HEK293 (cell line): ENCODE measurements around the gene RPL23.

Source experiments
- CTCF ChIA-PET: fragments of 350-600 bp; formaldehyde crosslinking; extraction: SDS; loops from one replicate; lab custom pipeline; 2021; ENCODE audit warnings: antibody characterized with exemption; lab: Yijun Ruan, JAX
- POLR2A ChIA-PET: fragments of 300-600 bp; formaldehyde crosslinking; extraction: SDS; loops from one replicate; lab custom pipeline; 2020; ENCODE audit warnings: antibody characterized with exemption, inconsistent platforms; lab: Yijun Ruan, JAX
- H3K27ac ChIP-seq: fragments of 200-500 bp; sonication (Bioruptor generic); 2 replicates; pipeline ENCODE4 v1.5.1; 2014; ENCODE audit warnings: low read depth, low read length, control low read depth, inconsistent platforms; ENCODE audit errors: extremely low read depth
- H3K36me3 ChIP-seq, 2 experiments: fragments of 200-500 bp in 1 of 2; sonication (Bioruptor generic) in 1 of 2; 1 replicate in 1 of 2; 2 replicates in 1 of 2; pipeline ENCODE4 v1.5.1; 2014 to 2017; ENCODE audit warnings: inconsistent platforms in 2 of 2, low read length in 2 of 2; ENCODE audit not compliant: control insufficient read depth in 2 of 2, insufficient read depth in 1 of 2
- H3K4me1 ChIP-seq: fragments of 200-500 bp; sonication (Bioruptor generic); 2 replicates; pipeline ENCODE4 v1.5.1; 2014; ENCODE audit warnings: mild to moderate bottlenecking, low read length, inconsistent platforms; ENCODE audit not compliant: control insufficient read depth, insufficient read depth
- H3K4me3 ChIP-seq: 2 replicates; pipeline ENCODE4 v1.5.1; 2011; ENCODE audit warnings: low read depth, mild to moderate bottlenecking, control low read depth, low read length, moderate library complexity
- H3K9me3 ChIP-seq: fragments of 200-500 bp; sonication (Bioruptor generic); 2 replicates; pipeline ENCODE4 v1.5.1; 2014; ENCODE audit warnings: low read depth, low read length, inconsistent platforms; ENCODE audit not compliant: control insufficient read depth, insufficient read depth
- ATF2 ChIP-seq: fragments of 450-650 bp; formaldehyde crosslinking; IDR thresholded peaks from 2 replicates; pipeline ENCODE4 v1.5.1; 2016; ENCODE audit warnings: missing biosample characterization, missing genetic modification characterization, low read depth
- HOXC10 ChIP-seq: sonication (generic); formaldehyde crosslinking; IDR thresholded peaks from 2 replicates; pipeline ENCODE4 v1.8.1; 2023; ENCODE audit warnings: mild to moderate bottlenecking, missing genetic modification reagents
- HOXD13 ChIP-seq: sonication (generic); formaldehyde crosslinking; IDR thresholded peaks from 2 replicates; pipeline ENCODE4 v1.8.0; 2022; ENCODE audit warnings: missing genetic modification reagents, borderline replicate concordance
- KLF10 ChIP-seq: fragments of 450-650 bp; IDR thresholded peaks from 2 replicates; pipeline ENCODE4 v1.5.1; 2018; ENCODE audit warnings: missing biosample characterization, mild to moderate bottlenecking, missing genetic modification characterization
- KLF17 ChIP-seq: fragments of 450-650 bp; formaldehyde crosslinking; IDR thresholded peaks from 2 replicates; pipeline ENCODE4 v1.5.1; 2016; ENCODE audit warnings: missing biosample characterization, missing genetic modification characterization
- KLF9 ChIP-seq: fragments of 450-650 bp; formaldehyde crosslinking; IDR thresholded peaks from 2 replicates; pipeline ENCODE4 v1.5.1; 2016; ENCODE audit warnings: missing biosample characterization, missing genetic modification characterization, low read depth
- PRDM1 ChIP-seq: fragments of 450-650 bp; formaldehyde crosslinking; IDR thresholded peaks from 2 replicates; pipeline ENCODE4; 2016; ENCODE audit warnings: missing biosample characterization, missing genetic modification characterization
- RBAK ChIP-seq: fragments of 450-650 bp; formaldehyde crosslinking; IDR thresholded peaks from 2 replicates; pipeline ENCODE4 v1.5.1; 2016; ENCODE audit warnings: missing biosample characterization, missing genetic modification characterization
- TRIM28 ChIP-seq: IDR thresholded peaks from 2 replicates; pipeline ENCODE4 v1.6.1; 2011; ENCODE audit warnings: low read length, control low read depth, borderline replicate concordance
- ZNF10 ChIP-seq: fragments of 450-650 bp; formaldehyde crosslinking; IDR thresholded peaks from 2 replicates; pipeline ENCODE4 v1.5.1; 2017; ENCODE audit warnings: missing biosample characterization, missing genetic modification characterization
- ZNF138 ChIP-seq: fragments of 450-650 bp; formaldehyde crosslinking; IDR thresholded peaks from 2 replicates; pipeline ENCODE4 v1.5.1; 2016; ENCODE audit warnings: missing biosample characterization, missing genetic modification characterization, borderline replicate concordance
- ZNF274 ChIP-seq, 2 experiments: fragments of 200-500 bp in 1 of 2; fragments of 450-650 bp in 1 of 2; sonication (Bioruptor generic) in 1 of 2; formaldehyde crosslinking in 1 of 2; IDR thresholded peaks; 2 replicates each; pipeline versions ENCODE4 v1.5.1 to v1.6.1; 2014 to 2016; ENCODE audit warnings: borderline replicate concordance in 1 of 2, inconsistent platforms in 1 of 2, low read length in 1 of 2, missing biosample characterization in 1 of 2, missing genetic modification characterization in 1 of 2
- ZNF302 ChIP-seq: fragments of 450-650 bp; formaldehyde crosslinking; IDR thresholded peaks from 2 replicates; pipeline ENCODE4 v1.5.1; 2016; ENCODE audit warnings: missing biosample characterization, missing genetic modification characterization, low read depth
- ZNF335 ChIP-seq: fragments of 450-650 bp; formaldehyde crosslinking; conservative IDR thresholded peaks from 2 replicates; pipeline ENCODE4 v1.5.1; 2016; ENCODE audit warnings: missing biosample characterization, missing genetic modification characterization
- ZNF366 ChIP-seq: fragments of 450-650 bp; formaldehyde crosslinking; conservative IDR thresholded peaks from 2 replicates; pipeline ENCODE4 v1.5.1; 2016; ENCODE audit warnings: missing biosample characterization, missing genetic modification characterization
- ZNF544 ChIP-seq: fragments of 450-650 bp; formaldehyde crosslinking; IDR thresholded peaks from 2 replicates; pipeline ENCODE4 v1.5.0; 2017; ENCODE audit warnings: missing biosample characterization, missing genetic modification characterization
- ZNF623 ChIP-seq: fragments of 450-650 bp; formaldehyde crosslinking; IDR thresholded peaks from 2 replicates; pipeline ENCODE4 v1.5.1; 2016; ENCODE audit warnings: missing biosample characterization, missing genetic modification characterization
- ZNF692 ChIP-seq: fragments of 450-650 bp; formaldehyde crosslinking; IDR thresholded peaks from 2 replicates; pipeline ENCODE4 v1.5.1; 2016; ENCODE audit warnings: missing biosample characterization, missing genetic modification characterization

The RPL23 gene

GRCh38 chr17:38889745-38890409 is 36.4 kb upstream of the RPL23 start (continued):
- TF ChIP-seq ZNF623 (tag by site-specific recombination), result no peak
- no peak for TF ChIP-seq PRDM1 (tag by site-specific recombination)

GRCh38 chr17:38888842-38889241 is 35.3 kb upstream of the RPL23 start:
- Histone ChIP-seq H3K9me3 (no peaks in the 10 kb centered on the region), H3K4me3 (no peak overlapping the region), H3K4me1 (0 out of 2 replicates have a peak, but pooled peaks cover 3% of the 10 kb centered on the region), H3K36me3 (peaks cover 0 to 51% of the 10 kb centered on the region in 2 experiments; a peak in 2 of 3 replicates), H3K27ac (no peak overlapping the region)
- ChIA-PET CTCF (no interaction called here), POLR2A (no interaction called here)
- TF ChIP-seq KLF9 (tag by site-specific recombination) (no peak), ZNF544 (tag by site-specific recombination) (no peak), KLF17 (tag by site-specific recombination) (no peak), HOXD13 (CRISPR knock-in tag) (no peak), ZNF274 (IDR thresholded peaks at IDR 0.05; ENCODE audit: low read length) (no peak), ZNF274 (tag by site-specific recombination; IDR thresholded peaks at IDR 0.05; ENCODE audit: borderline replicate concordance) (no peak), ZNF138 (tag by site-specific recombination) (no peak), ATF2 (no peak), ZNF366 (tag by site-specific recombination) (no peak), KLF10 (tag by site-specific recombination) (no peak), ZNF692 (tag by site-specific recombination) (no peak), TRIM28 (no peak), ZNF10 (tag by site-specific recombination) (no peak), RBAK (tag by site-specific recombination) (no peak), HOXC10 (no peak), ZNF302 (no peak)

- H3K27ac ChIP-seq, result no peak overlapping the region
- POLR2A ChIA-PET, result interaction anchor here (0.9 to 1.0 kb wide), 2 partner anchors 17 to 42 kb away, joined by 4 to 5 read pairs; partner anchors contain the start of gene LASP1
- H3K36me3 ChIP-seq, result peaks cover 0 to 48% of the 10 kb centered on the region in 2 experiments; a peak in 2 of 3 replicates
- H3K4me1 ChIP-seq, result peaks cover 8% of the 10 kb centered on the region
- H3K9me3 ChIP-seq, result no peaks in the 10 kb centered on the region
- H3K4me3 ChIP-seq, result no peak overlapping the region
- CTCF ChIA-PET, result no interaction called here
- TF ChIP-seq ZNF335, result no peak
These were observed 33.1 kb upstream of the RPL23 start for GRCh38 chr17:38886643-38887010.
